Measurements from ENCODE around the gene DTNB. TPM values are rescaled to one million over a fixed set of nuclear protein-coding genes. Genes with fewer than 3 reads are reported as not detected.

The DTNB gene
- total RNA-seq, 1 donor from 2014 or later = 12.0 TPM

DNA sequence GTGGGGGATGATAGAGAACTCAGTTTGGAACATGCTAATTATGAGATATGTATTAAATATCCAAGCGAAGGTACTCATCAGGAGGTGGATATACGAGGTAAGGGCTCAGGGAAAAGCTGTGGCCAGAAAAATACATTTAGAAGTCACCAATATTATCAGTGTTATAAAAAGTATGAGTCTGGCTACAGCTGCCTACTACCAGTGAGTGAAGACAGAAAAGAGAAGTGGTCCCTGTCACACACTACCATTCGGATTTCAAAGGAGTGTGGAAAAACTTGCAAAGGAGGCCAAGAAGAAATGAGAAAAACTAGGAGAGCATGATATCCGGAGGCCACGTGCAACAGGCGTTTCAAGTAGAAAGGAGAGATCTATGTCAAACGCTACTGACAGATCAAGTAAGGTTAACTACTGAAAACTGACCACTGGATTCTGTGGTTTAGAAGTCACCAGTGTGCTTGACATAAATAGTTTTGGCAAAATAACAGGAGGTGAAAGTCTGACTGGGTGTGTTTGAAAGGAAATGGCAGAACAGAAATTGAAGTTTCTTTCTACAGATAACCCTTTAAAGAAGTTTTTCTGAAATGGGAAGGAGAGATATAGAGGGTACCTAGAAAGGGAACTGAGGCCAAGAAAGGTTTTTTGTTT lies 213.0 kb downstream of the DTNB start:
- no peaks in the 10 kb centered on the region for H3K36me3 Mint-ChIP-seq (ENCODE audit: low read depth, unreplicated experiment)
- no peak overlapping the region for H3K27ac Mint-ChIP-seq (ENCODE audit: unreplicated experiment)
- no peaks in the 10 kb centered on the region for H3K27me3 Mint-ChIP-seq (ENCODE audit: unreplicated experiment)
- H3K9me3 Mint-ChIP-seq (ENCODE audit: unreplicated experiment) = no peaks in the 10 kb centered on the region
- TF ChIP-seq CTCF (IDR thresholded peaks at IDR 0.05; ENCODE audit: unreplicated experiment) = no peak
- no peak for DNase-seq (ENCODE audit: low spot score)
- no peak overlapping the region for H3K4me3 Mint-ChIP-seq (ENCODE audit: unreplicated experiment)
- H3K4me1 Mint-ChIP-seq (ENCODE audit: unreplicated experiment) = no peaks in the 10 kb centered on the region

DNA sequence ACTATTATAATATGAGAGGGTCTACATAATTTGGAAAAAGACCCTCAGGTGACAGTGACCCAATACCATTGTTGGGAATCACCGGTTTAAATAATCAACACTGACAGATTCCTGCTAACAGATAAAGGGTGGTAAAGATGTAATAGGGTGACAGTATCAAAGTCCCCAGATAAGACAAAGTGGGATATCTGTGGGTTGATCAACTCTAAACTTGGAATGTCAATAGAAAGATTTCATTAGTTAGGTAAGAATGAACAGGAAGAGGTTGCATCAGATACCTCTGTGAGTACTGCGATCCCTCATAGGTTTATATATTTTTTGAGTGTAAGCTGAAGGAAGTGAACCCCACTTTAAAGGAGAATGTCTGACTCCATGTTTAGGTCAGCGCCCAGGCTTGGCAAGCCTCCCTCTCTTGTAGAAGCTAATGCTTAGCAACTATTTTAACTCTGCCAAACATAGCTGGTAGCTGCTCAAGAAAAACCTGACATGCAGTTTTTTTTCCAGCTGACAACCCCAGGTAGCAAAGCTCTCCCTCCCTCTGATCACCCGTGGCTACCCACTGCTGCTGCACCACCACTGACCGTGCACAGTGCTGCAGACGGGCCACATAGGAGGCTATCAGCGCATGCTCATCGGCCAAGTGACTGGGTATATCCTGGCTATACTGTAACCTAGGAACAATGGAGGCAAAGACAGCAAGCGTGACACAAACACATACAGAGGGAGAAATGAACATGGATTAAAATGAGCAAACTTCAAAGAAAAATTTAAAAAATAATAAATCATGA lies 218.4 kb downstream of the DTNB start:
- no peak for DNase-seq (ENCODE audit: low spot score)
- peaks cover 2% of the 10 kb centered on the region for H3K4me1 Mint-ChIP-seq (ENCODE audit: unreplicated experiment)
- H3K27me3 Mint-ChIP-seq (ENCODE audit: unreplicated experiment) = no peaks in the 10 kb centered on the region
- H3K36me3 Mint-ChIP-seq (ENCODE audit: low read depth, unreplicated experiment) = no peaks in the 10 kb centered on the region
- H3K9me3 Mint-ChIP-seq (ENCODE audit: unreplicated experiment) = no peaks in the 10 kb centered on the region
- H3K27ac Mint-ChIP-seq (ENCODE audit: unreplicated experiment) = no peak overlapping the region
- TF ChIP-seq CTCF (IDR thresholded peaks at IDR 0.05; ENCODE audit: unreplicated experiment) = no peak
- no peak overlapping the region for H3K4me3 Mint-ChIP-seq (ENCODE audit: unreplicated experiment)

- Mint-ChIP-seq H3K9me3 (ENCODE audit: unreplicated experiment) (no peaks in the 10 kb centered on the region), H3K27ac (ENCODE audit: unreplicated experiment) (no peak overlapping the region), H3K36me3 (ENCODE audit: low read depth, unreplicated experiment) (no peaks in the 10 kb centered on the region), H3K4me1 (ENCODE audit: unreplicated experiment) (peaks cover 2% of the 10 kb centered on the region), H3K27me3 (ENCODE audit: unreplicated experiment) (no peaks in the 10 kb centered on the region), H3K4me3 (ENCODE audit: unreplicated experiment) (no peak overlapping the region)
- DNase-seq (ENCODE audit: low spot score) = no peak
- no peak for TF ChIP-seq CTCF (IDR thresholded peaks at IDR 0.05; ENCODE audit: unreplicated experiment)
Observed at GRCh38 chr2:25453199-25453905, 220.0 kb downstream of the DTNB start.

DNA sequence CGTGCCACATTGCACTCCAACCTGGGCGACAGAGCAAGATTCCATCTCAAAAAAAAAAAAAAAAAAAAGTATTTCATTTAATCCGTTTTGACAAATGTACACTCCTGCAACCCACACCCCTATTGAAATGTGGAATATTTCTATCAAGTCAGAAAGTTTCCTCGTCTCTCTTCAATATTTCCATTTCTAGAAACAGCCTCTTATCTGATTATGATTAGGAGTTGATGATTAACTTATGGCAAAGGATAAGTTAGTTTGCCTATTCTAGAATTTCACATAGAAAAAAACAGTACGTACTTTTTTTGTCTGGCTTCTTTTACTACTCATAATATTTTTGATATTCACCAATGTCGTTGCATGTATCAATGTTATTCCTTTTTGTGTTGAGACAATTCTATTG lies 224.6 kb downstream of the DTNB start:
- Mint-ChIP-seq H3K27ac (ENCODE audit: unreplicated experiment) (no peak overlapping the region), H3K4me3 (ENCODE audit: unreplicated experiment) (no peak overlapping the region), H3K27me3 (ENCODE audit: unreplicated experiment) (no peaks in the 10 kb centered on the region), H3K36me3 (ENCODE audit: low read depth, unreplicated experiment) (no peaks in the 10 kb centered on the region), H3K4me1 (ENCODE audit: unreplicated experiment) (peaks cover 2% of the 10 kb centered on the region), H3K9me3 (ENCODE audit: unreplicated experiment) (no peaks in the 10 kb centered on the region)
- no peak for DNase-seq (ENCODE audit: low spot score)
- no peak for TF ChIP-seq CTCF (IDR thresholded peaks at IDR 0.05; ENCODE audit: unreplicated experiment)

All from endothelial cell (in vitro differentiated cells).